ENCODE results near the gene TEKTIP1.
A peak's percentile ranks its signal among the peaks of the same experiment; 100 is the strongest.

Gene TEKTIP1

GRCh38 chr19:3537438-3538240 is 1.3 kb upstream of the TEKTIP1 start:
- DNase-seq (ENCODE audit: low read depth) = no peak

DNA sequence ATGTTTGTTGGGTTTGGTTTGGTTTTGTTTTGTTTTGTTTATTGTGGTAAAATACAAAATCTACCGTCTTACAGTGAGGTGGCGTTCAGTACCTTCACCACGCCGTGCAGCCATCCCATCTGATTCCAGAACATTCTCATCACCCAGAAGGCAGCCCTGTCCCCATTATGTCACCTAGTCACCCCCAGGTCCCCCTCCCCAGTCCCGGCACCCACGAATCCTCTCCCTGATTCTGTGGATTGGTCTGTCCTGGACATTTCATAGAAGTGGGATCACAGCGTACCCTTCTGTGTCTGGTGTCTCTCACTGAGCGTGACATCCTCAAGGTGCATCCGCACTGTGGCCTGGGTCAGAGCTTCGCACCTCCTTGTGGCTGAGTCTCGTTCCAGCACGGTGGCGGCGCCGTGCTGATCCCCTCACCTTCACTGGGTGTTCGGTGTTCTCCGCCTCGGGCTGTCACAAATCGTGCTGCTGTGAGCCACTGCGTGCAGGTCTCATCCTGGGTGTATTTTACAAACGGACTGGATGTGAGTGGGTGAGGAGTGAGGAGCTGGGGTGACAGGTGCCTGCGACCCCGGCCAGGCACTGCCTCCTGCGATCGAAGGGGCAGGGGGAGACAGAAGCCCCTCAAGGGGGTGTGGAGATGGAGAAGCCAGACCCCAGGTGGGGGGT is 580 bp upstream of the TEKTIP1 start:
- DNase-seq (ENCODE audit: low read depth) = no peak

DNA sequence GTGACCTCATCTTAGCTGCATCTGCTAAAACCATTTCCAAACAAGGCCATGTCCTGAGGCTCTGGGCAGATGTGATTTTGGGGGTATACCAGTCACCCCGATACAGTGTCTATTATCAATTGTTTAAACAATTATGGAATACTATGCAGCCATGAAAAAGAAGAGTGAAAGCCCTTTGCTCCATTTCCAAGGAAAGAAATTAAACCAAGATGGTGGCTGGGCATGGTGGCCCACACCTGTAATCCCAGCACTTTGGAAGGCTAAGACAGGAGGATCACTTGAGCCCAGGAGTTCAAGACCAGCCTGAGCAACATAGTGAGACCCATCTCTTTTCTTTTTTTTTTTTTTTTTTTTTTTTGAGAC is 763 bp downstream of the TEKTIP1 start:
- DNase-seq (ENCODE audit: low read depth) = no peak

DNA sequence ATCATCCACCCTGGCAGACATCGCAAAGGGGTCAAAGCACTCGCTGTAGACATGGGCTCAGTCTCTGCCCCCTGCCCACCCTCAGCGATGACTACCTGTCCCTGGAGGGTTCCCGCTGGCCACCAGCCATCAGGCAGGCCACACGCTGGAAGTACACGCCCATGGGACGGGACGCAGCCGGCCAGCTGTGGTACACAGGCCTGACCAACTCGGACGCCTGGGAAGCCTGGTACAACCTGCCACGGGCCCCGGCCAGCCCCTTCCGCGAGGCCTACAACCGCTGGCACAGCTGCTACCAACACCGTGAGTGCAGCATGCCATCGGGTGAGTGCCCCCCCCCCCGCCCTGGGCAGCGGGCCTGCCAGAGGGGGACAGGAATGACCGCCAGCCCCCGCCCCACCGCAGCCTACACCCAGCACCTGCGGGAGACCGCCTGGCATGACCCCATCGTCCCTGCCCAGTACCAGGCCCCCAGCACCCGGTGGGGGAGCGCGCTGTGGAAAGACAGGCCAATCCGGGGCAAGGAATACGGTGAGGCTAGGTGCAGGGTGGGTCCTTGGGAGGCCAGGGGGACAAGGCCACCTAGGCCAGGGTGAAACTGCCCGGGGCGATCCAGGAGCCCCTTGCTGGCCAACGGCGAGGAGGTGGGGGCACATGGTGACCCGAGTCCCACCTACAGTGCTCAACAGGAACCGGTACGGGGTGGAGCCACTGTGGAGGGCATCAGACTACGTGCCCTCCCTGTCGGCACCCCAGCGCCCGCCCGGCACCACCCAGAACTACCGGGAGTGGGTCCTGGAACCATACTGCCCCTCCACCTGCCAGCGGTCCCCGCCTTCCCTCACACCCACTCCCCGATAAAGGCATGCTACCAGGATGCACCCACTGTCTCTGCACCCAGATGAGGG is 4.4 kb downstream of the TEKTIP1 start:
- no peak for DNase-seq (ENCODE audit: low read depth)

GRCh38 chr19:3544058-3544376 is 5.0 kb downstream of the TEKTIP1 start:
- DNase-seq (ENCODE audit: low read depth) = no peak

DNA sequence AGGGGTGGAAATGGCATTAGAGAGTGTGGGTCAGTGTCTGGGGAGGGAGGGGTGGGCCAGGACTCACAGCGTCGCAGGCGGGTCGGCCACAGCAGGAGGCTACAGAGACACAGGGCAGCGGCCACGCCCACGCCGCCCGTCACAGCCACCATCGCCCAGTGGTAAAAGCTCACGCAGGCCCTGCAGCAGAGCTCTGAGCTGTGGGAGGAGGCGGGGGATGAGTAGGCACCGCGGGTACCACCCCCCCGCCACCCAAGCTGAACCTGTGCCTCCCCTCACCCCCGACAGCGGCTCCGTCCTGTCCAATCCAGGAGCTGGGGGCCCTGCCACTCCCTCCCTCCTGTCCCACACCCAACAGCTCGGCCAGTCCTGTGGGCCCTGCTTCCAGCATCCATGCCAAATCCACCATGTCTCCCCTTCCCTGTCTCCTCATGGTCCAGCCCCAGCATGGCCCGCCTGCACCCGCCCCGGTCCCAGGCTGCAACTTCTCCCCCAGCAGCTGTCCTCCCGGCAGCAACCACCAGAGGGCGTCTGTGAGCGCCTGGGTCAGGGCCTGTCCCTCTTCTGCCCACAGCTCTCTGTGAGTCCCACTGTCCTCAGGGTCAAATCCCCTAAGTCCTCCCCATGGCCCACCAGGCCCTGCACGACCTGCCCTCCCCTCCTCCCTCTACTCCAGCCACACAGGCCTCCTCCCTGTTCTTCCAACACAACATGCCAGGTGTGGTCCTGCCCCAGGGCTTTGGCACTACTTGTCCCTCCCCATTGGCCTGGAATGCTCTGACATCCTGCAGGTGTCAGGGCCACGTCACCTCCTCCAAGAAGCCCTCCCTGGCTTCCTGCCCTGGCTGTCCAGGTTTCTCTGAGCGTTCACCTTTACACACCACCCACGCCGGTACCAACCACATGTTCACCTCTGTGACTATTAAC is 6.0 kb downstream of the TEKTIP1 start:
- peak; percentile 48 for DNase-seq (ENCODE audit: low read depth)

GRCh38 chr19:3545669-3546034 is 6.7 kb downstream of the TEKTIP1 start:
- DNase-seq (ENCODE audit: low read depth) = no peak

DNA sequence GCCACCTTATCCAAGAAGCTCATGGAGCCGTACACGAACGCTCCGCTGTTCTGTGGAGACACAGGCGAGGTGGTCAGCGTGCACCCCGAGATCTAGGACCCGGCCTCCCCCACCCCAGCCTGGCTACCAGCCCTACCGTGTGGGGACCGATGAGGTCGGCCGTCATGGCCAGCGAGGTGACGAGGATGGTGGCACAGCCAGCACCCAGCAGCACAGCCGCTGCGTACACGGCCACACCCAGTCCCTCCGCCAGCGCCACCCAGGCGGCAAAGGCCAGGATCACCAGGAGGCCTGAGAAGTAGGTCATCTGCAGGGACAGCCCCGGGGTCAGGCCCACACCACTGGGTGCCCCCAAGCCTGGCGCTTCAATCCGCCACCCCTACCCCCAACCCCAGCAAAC is 7.1 kb downstream of the TEKTIP1 start:
- no peak for DNase-seq (ENCODE audit: low read depth)

DNA sequence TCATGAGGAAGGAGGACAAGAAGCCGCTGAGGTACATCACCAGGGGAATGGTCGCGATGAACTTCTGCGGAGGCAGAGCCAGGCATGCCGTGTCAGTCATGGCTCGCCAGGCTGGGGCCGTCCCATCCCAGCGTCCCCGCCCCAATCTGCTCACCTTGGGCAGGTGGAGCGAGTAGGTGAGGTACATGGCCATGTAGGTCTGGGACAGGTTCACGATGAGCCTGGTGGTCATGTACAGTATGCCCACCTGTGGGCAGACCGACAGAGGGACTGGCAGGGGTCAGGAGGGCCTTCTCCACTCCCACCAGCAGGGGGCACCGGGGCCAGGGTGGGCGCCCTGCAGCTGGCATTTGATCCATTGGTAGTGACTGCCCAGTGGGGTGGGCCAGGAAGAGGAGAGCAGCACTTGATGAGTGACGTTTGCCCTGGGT is 8.3 kb downstream of the TEKTIP1 start:
- no peak for DNase-seq (ENCODE audit: low read depth)

DNA sequence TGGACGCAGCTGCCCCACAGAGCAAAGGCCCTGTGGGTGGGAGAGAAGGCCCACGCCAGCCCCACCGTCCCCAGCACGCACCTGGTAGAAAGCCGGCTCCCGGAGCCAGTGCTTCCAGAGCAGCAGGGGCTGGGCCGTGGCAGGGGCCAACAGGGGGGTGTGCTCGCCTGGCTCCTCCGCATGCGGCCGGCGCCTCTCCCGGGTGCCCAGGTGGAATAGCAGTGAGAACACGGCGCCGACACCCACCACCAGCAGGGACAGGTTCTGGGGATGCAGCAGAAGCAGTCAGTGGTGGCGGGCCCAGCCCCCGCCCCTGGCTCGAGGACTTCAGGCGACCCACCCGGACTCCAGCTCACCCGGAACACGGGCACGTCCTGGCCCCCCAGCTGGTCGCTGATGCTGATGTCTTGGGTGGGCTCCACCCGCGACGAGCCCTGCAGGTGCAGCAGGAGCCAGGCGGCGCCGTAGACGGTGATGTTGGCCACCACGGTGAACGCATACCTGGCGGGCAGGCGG is 8.9 kb downstream of the TEKTIP1 start:
- DNase-seq (ENCODE audit: low read depth) = no peak

- DNase-seq (ENCODE audit: low read depth) = no peak
Measured at GRCh38 chr19:3548606-3549005, 9.6 kb downstream of the TEKTIP1 start.

DNA sequence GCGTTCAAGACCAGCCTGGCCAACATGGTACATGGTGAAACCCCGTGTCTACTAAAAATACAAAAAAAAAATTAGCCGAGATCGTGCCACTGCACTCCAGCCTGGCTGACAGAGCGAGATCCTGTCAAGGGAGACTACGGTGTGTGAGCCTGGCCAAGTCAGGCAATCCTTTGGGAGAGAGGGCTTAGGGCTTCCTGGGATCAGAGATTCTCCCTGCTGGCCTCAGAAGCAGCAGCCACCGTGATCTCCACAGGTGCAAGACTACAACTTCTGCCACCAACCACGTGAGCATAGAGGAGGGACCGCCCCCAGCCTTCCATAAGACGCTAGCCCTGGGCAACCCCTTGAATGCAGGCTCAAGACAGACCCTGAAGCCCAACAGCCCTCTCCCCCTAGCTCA is 10.8 kb downstream of the TEKTIP1 start:
- DNase-seq (ENCODE audit: low read depth) = no peak

GRCh38 chr19:3550947-3551791 is 12.2 kb downstream of the TEKTIP1 start:
- DNase-seq (ENCODE audit: low read depth) = no peak

DNA sequence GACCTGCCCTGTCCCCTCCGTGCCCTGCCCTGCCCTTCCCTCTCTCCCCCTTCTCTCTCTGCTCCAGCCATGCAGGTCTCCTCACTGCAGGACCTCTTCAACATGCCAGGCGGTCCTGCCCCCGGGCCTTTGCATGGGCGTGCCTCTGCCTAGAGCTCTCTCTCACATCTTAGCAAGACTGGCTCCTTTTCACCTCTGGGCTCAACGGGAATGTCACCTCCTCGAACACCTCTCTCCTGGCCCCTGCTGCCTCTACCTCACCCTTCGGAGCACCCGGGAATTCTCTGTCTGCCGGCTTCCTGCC is 12.8 kb downstream of the TEKTIP1 start:
- no peak for DNase-seq (ENCODE audit: low read depth)

DNA sequence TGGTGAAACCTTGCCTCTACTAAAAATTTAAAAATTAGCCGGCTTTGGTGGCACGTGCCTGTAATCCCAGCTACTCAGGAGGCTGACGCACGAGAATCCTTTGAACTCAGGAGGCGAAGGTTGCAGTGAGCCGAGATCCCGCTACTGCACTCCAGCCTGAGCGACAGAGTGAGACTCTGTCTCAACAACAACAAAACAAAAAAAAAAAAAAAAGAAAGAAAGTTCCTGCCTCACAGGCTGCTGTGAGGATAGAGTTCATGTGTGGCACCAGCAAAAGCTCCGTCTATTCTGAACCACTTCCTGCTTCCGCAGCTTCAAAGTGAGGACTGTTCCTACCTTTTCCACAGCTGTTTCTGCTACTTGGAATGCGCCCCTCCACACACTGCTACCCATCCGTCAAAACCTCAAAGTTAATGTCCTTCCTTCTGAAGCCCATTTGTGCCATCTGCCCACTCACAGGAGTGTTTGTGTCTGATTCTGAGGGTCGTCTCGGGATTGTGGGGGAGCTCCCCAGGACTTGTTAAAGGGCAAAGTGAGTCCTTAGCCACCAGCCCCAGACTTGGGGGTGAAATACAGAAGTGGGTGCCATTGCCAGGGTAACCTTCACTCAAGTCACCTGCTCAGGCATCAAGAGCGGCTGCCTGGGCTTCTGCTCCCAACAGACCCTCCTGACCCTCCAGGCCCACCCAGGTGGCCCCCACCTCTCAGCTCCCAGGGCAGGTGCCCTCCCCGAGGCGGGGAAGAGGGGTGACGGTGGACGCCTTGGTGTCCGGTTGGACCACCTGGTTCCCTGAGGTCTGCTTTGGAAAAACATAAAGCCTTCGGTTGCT is 15.5 kb downstream of the TEKTIP1 start:
- DNase-seq (ENCODE audit: low read depth) = peak; percentile 49

GRCh38 chr19:3555653-3556422 is 16.9 kb downstream of the TEKTIP1 start:
- no peak for DNase-seq (ENCODE audit: low read depth)

DNA sequence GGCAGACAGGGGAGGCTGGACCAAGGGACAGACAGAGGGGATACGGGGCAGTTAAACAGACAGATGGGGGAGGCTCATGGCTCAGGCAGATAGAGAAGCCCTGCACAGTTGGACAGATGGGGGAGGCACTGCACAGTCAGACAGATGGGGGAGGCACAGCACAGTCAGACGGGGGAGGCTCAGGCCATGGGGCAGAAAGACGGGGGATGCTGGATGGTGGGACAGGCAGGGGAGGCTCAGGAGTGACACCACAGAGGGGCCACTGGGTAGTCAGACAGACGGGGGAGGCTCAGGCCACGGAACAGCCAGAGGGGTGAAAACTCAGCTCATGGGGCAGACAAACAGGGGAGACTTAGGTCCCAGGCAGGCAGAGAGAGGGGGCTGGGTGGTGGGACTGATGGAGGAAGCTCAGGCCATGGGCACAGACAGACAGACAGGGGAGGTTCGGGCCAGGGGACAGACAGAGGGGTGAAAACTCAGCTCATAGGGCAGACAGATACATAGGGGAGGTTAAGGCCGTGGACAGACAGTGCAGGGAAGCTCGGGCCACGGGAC is 17.5 kb downstream of the TEKTIP1 start:
- DNase-seq (ENCODE audit: low read depth) = no peak

GRCh38 chr19:3556978-3557460 is 18.0 kb downstream of the TEKTIP1 start:
- DNase-seq (ENCODE audit: low read depth) = peak; percentile 65
